NCI-H2107 treated with DMSO at 0.1 percent for 48 hours (cell line): ENCODE results near the gene PRIM1.
"Not testable (repeated sequence)": the region's sequence is repeated elsewhere in the genome, so short reads cannot be mapped to it uniquely, and the experiment has no call there.

Experiments
- DNase-seq: peaks from one replicate; lab custom pipeline; 2025; ENCODE audit not compliant: unreplicated experiment; lab: John Stamatoyannopoulos, UW

PRIM1 gene

GRCh38 chr12:56718636-56719035 lies 33.5 kb downstream of the PRIM1 start:
- DNase-seq: no peak

- DNase-seq: no peak
These were observed 34.0 kb downstream of the PRIM1 start for GRCh38 chr12:56718149-56718548.

- DNase-seq: no peak
These were observed 34.9 kb downstream of the PRIM1 start for GRCh38 chr12:56716933-56717880.

DNA sequence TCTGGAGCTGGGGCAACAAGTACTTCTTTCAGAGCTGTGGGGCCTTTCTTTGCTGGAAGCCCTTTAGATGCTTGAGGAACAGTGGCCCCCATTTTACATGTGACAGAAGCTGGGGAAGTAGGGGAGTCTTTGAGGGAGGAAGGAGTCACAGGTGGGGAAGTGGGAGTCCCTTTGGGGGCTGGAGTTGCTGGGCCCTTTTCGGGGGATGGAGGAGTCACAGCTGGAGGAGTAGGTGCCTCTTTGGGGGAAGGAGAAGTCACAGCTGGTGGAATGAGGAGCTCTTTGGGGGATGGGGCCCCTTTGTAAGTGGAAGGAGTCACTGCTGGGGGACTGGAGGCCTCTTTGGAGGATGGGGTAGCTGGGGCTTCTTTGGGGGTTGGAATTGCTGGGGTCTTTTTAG lies 35.7 kb downstream of the PRIM1 start:
- no peak for DNase-seq

DNA sequence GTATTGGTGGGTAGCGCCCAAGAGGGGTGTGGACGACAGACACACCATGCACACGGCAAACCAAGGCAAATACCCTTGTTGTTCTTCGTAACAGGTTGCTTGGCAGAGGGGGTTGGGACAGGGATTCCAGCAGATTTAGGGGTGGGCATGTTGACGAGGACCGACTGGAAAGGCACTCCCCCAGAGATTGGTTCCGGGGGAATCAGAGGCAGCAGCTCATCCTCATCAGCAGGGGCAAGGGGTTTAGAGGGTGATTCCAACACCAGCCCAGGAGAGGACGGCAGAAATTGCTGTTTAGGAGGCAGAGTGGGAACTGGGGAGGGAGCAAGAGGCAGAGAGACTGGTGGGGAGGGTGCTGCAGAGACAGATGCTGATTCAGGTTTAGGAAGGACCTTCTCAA lies 36.3 kb downstream of the PRIM1 start:
- no peak for DNase-seq

DNA sequence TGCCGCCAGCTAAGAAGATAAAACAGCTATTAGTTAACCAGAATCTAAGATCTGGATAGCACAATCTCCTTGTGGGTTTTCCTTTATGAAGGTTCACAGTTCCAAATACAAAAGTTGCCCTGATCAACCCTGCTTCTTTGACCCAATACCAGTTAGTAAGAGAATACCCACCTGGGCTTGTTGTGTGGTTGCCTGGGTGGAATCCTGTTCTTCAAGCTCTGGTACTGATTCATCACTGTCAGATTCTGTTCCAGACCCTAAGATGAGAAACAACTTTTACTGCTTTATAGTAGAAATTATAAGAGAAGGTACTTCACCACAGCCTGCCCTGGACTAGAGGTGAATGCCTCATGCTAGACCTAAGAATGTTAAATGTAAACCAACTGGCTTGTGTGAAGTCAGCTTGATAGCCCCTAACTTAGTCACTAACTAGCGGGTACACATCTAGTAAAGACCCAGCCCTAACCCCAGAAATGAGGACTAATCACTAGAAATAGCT lies 37.6 kb downstream of the PRIM1 start:
- no peak for DNase-seq

DNA sequence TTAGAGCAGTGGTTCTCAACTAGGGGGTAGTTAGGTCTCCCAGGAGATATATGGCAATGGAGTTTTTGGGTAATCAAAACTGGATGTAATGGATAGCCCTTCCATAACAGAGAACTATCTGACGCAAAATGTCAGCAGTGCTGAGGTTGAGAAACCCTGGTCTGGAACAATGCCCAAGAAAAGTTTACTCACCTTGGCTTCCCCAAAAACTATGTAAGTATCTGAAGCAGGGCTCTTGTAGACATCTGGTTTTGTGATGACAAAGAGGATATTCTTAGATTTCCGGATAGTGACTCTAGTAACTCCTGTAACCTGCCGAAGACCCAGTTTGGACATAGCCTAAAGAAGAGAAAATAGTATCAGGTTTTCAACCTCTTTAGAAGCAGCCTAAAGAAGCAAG lies 38.8 kb downstream of the PRIM1 start:
- no peak for DNase-seq

GRCh38 chr12:56709759-56710376 lies 42.3 kb downstream of the PRIM1 start:
- no peak for DNase-seq

GRCh38 chr12:56704522-56704921 lies 47.6 kb downstream of the PRIM1 start:
- DNase-seq: not testable (repeated sequence)

- DNase-seq: no peak
These were observed 53.0 kb downstream of the PRIM1 start for GRCh38 chr12:56699020-56699661.

DNA sequence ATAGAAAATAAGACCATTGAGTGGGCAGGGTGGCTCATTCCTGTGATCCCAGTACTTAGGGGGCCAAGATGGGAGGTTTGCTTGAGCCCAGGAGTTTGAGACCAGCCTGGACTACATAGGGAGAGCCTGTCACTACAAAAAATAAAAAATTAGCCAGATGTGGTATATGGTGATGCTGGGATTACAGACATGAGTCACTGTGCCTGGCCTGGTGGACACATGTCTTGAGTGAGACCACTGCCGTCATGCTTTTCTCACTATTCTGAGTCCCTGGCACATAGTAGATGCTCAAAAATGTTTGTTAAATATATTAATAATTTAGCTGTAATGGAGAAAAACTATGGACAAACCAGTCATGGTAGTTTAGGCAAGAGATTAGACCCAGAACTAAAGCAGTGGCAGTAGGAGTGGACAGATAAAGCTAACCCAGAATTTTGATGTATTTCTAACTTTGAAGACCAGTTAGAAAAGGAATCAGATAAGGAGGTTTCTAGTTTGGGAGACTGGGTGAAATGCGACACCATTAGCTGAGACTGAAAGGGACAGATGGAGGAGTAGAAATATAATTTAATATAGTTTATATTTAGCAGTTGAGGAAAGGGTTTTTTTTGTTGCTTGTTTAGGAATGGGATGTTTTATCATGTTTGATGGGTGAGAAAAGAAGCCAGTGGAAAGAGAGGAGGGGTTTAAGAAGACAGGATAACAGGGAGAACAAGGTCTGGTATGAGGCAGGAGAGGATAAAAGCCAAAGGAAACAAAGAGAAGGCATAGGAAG lies 56.6 kb downstream of the PRIM1 start:
- DNase-seq: peak; percentile 51

DNA sequence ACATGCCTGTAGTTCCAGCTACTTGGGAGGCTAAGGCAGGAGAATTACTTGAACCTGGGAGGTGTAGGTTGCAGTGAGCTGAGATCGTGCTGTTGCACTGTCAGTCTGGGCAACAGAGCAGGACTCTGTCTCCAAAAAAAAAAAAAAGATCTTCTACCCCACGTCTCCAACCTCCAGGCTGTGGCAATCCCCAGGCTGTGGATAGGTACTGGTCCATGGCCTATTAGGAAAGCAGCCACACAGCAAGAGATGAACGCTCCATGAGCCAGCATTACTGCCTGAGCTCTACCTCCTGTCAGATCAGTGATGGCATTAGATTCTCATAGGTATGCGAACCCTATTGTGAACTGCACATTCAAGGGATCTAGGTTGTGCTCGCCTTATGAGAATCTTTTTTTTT lies 58.0 kb downstream of the PRIM1 start:
- no peak for DNase-seq

GRCh38 chr12:56688846-56689109 lies 63.3 kb downstream of the PRIM1 start:
- DNase-seq: no peak

DNA sequence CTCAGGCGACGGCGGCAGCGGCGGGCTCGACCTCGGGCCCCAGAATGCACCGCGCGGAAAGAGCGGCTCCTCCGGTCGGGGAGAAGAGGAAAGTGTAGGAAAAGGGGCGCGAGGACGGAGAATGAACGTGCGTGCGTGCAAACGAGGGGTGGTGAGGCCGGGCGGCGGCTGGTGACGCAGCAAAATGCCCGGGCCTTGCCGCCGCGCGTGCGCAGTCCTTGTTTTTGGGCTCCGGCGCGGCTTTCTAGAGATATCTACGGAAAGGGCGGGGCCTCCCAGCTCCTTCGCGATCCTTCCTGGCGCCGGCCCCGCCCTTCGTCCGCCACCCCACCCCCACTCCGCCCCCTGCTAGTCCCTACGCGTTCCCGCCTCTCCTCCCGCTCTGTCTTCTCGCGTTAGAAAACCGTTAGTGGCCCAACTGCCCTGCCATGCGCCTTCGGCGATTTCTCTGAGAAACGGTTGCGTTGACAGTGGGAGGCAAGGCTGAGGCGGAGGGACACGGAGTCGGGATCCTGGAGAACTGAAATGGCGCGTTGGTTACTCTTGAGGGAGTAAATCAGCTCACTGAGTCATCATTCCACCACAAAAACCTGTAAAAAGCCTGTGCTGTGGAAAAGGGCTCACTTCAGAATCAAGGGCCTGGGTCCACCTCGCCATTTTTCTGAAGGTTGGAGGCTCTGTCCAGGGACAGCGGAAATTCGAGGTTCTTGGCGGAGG lies 63.8 kb downstream of the PRIM1 start, which contains the start of gene PTGES3:
TSS of gene PTGES3 (minus strand) at position 156 of the 717 bp plus-strand sequence. CDS start 285 bp downstream, outside the sequence.
- peak; percentile 99 for DNase-seq

- DNase-seq: peak; percentile 44
These were observed 64.6 kb downstream of the PRIM1 start for GRCh38 chr12:56687223-56688128.

DNA sequence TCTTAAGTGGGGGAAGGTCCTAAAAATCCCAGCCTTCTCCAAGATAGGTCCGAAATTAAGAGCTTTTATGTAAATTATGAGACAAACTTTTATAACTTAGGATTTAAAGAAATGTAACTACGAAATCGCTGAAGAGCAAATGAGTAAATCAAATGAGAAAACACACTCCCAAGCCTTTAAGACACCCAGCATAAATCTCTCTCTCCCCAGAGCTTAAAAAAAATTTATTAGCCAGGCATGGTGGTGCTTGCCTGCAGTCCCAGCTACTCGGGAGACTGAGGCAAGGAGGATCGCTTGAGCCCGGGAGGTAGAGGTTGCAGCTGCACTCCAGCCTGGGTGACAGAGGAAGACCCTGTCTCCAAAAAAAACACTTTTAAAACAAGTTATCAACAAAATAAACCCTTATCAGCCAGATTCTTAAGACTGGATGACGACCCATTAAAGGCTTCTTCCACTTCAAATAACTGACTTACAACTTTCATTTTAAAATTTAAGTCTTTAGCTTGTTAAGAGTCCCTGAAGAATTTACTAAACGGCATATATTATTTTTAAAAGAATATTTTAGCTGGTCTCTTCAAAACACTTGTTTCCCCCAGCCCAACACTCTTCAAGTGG lies 67.3 kb downstream of the PRIM1 start:
- DNase-seq: peak; percentile 19

DNA sequence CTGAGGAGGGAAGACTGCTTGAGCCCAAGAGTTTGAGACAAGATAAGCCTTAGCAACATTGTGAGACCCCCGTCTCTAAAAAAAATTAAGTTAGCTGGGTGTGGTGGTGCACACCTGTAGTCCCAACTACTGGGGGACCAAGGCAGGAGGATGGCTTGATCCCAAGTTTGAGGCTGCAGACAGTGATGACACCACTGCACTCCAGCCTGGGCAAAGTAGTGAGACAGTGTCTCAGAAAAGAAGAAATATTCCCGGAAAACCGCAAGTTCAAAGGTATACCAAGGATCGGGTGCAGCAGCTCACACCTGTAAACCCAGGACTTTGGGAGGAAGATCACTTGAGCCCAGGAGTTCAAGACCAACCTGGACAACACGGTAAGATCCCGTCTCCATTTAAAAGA lies 69.8 kb downstream of the PRIM1 start:
- no peak for DNase-seq
